ENCODE measurements around the gene LRRC4C.

DNA sequence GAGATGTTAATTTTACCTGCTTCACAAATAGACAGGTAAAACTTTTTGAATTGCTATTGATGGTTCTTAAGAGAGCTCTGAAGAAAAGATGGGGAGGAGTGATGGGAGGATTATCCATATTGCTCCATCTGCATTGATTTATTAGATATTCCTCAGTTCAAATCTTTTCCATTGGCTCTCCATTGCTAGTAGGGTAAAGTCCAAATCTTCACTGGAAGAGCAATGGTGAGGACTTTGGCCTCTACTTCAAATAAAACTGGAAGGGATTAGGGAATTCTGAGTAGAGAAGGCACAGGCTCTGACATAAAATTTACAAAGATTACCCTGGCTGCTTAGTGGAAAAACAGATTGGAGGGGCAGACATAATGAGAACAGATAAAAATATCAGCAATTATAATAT, 1024.1 kb downstream of the LRRC4C start:
- TF ChIP-seq, protein P1, sequence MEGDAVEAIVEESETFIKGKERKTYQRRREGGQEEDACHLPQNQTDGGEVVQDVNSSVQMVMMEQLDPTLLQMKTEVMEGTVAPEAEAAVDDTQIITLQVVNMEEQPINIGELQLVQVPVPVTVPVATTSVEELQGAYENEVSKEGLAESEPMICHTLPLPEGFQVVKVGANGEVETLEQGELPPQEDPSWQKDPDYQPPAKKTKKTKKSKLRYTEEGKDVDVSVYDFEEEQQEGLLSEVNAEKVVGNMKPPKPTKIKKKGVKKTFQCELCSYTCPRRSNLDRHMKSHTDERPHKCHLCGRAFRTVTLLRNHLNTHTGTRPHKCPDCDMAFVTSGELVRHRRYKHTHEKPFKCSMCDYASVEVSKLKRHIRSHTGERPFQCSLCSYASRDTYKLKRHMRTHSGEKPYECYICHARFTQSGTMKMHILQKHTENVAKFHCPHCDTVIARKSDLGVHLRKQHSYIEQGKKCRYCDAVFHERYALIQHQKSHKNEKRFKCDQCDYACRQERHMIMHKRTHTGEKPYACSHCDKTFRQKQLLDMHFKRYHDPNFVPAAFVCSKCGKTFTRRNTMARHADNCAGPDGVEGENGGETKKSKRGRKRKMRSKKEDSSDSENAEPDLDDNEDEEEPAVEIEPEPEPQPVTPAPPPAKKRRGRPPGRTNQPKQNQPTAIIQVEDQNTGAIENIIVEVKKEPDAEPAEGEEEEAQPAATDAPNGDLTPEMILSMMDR (IDR thresholded peaks at IDR 0.05; ENCODE audit: poor library complexity, severe bottlenecking) = no peak
- TF ChIP-seq MXI1 (conservative IDR thresholded peaks at IDR 0.05; ENCODE audit: poor library complexity, severe bottlenecking) (no peak), TAF1 (IDR thresholded peaks at IDR 0.05; ENCODE audit: low read depth) (no peak), POLR2AphosphoS5 (IDR thresholded peaks at IDR 0.05) (no peak), EP300 (conservative IDR thresholded peaks at IDR 0.05; ENCODE audit: poor library complexity, severe bottlenecking) (no peak), EZH2 (IDR thresholded peaks at IDR 0.05; ENCODE audit: borderline replicate concordance, insufficient read depth, low read length, poor library complexity, severe bottlenecking) (no peak)
- TF ChIP-seq, protein P2, sequence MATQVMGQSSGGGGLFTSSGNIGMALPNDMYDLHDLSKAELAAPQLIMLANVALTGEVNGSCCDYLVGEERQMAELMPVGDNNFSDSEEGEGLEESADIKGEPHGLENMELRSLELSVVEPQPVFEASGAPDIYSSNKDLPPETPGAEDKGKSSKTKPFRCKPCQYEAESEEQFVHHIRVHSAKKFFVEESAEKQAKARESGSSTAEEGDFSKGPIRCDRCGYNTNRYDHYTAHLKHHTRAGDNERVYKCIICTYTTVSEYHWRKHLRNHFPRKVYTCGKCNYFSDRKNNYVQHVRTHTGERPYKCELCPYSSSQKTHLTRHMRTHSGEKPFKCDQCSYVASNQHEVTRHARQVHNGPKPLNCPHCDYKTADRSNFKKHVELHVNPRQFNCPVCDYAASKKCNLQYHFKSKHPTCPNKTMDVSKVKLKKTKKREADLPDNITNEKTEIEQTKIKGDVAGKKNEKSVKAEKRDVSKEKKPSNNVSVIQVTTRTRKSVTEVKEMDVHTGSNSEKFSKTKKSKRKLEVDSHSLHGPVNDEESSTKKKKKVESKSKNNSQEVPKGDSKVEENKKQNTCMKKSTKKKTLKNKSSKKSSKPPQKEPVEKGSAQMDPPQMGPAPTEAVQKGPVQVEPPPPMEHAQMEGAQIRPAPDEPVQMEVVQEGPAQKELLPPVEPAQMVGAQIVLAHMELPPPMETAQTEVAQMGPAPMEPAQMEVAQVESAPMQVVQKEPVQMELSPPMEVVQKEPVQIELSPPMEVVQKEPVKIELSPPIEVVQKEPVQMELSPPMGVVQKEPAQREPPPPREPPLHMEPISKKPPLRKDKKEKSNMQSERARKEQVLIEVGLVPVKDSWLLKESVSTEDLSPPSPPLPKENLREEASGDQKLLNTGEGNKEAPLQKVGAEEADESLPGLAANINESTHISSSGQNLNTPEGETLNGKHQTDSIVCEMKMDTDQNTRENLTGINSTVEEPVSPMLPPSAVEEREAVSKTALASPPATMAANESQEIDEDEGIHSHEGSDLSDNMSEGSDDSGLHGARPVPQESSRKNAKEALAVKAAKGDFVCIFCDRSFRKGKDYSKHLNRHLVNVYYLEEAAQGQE (IDR thresholded peaks at IDR 0.05; ENCODE audit: borderline replicate concordance) = no peak

All from neural cell (in vitro differentiated cells).